Thoracic aorta (tissue), 2 donors: ENCODE measurements around the gene TTC7B. TPM values are rescaled to one million over a fixed set of nuclear protein-coding genes. Genes with fewer than 3 reads are reported as not detected.

Source experiments
- ATAC-seq: fragments of 150-250 bp; one replicate; pipeline ENCODE4 v1.8.0; 2017; ENCODE audit warnings: low read depth; ENCODE audit not compliant: insufficient number of reproducible peaks, low FRiP score
- DNase-seq: peaks from one replicate; pipeline ENCODE4 v3.0.0-alpha.2; 2020; ENCODE audit warnings: low spot score
- H3K27ac ChIP-seq, 2 donors: fragments of 200-600 bp; sonication (generic); 1 replicate in 1 of 2; 2 replicates in 1 of 2; pipeline ENCODE4 v1.5.1; 2016; ENCODE audit warnings: mild to moderate bottlenecking in 2 of 2, moderate library complexity in 2 of 2
- H3K27me3 ChIP-seq: fragments of 200-600 bp; sonication (generic); replicated peaks from 2 replicates; pipeline ENCODE4 v1.6.0; 2016; ENCODE audit warnings: mild to moderate bottlenecking; ENCODE audit not compliant: insufficient read depth
- H3K36me3 ChIP-seq: fragments of 200-600 bp; sonication (generic); one replicate; pipeline ENCODE4 v1.5.1; 2016
- H3K4me1 ChIP-seq, 2 donors: fragments of 200-600 bp; sonication (generic); 1 replicate in 1 of 2; 2 replicates in 1 of 2; pipeline versions ENCODE4 v1.5.1 to v1.6.0; 2016; ENCODE audit warnings: low read depth in 2 of 2, mild to moderate bottlenecking in 1 of 2; ENCODE audit not compliant: control insufficient read depth in 1 of 2
- H3K4me3 ChIP-seq: fragments of 200-600 bp; sonication (generic); 2 replicates; pipeline ENCODE4 v1.5.1; 2016; ENCODE audit warnings: mild to moderate bottlenecking
- H3K9me3 ChIP-seq: fragments of 200-600 bp; sonication (generic); 2 replicates; pipeline ENCODE4 v1.5.1; 2016
- total RNA-seq, 2 donors: library from RNA; depleted of rRNA; stranded (reverse); fragments of >200 nt; gene quantifications; one replicate each; pipeline versions ENCODE4 v1.1.0 to v1.2.3, GENCODE V29; 2016
- TF ChIP-seq, protein P1 (sequence below): fragments of 200-600 bp; sonication (generic); IDR thresholded peaks from one replicate; pipeline ENCODE4 v1.5.1; 2019; ENCODE audit warnings: antibody characterized with exemption

TTC7B gene
- total RNA-seq, 2 donors from 2014 or later: 38.9 to 56.3 TPM

DNA sequence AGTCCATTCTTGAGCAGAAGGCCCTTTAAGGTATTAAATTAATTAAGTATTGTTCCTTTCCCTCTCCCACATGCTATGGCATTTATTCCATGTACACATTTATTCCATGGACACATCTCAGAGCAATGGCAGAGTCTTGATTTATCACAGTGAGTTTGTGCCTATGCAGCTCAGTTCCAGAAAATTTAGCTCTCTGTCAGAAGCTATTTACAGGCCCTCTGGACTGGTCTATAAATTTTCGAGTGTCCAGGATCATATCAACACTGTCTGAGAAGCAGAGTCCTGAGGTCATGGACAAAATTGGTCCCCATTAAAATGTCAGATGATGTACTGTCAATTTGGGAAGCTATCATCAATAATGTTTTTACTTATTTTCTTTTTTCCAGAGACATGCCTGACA lies 65.5 kb downstream of the TTC7B start:
- ATAC-seq (no peak), DNase-seq (no peak)
- TF ChIP-seq, protein P1, sequence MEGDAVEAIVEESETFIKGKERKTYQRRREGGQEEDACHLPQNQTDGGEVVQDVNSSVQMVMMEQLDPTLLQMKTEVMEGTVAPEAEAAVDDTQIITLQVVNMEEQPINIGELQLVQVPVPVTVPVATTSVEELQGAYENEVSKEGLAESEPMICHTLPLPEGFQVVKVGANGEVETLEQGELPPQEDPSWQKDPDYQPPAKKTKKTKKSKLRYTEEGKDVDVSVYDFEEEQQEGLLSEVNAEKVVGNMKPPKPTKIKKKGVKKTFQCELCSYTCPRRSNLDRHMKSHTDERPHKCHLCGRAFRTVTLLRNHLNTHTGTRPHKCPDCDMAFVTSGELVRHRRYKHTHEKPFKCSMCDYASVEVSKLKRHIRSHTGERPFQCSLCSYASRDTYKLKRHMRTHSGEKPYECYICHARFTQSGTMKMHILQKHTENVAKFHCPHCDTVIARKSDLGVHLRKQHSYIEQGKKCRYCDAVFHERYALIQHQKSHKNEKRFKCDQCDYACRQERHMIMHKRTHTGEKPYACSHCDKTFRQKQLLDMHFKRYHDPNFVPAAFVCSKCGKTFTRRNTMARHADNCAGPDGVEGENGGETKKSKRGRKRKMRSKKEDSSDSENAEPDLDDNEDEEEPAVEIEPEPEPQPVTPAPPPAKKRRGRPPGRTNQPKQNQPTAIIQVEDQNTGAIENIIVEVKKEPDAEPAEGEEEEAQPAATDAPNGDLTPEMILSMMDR: no peak
- Histone ChIP-seq H3K36me3 (no peaks in the 10 kb centered on the region), H3K9me3 (peaks cover 4% of the 10 kb centered on the region), H3K4me3 (no peak overlapping the region), H3K27ac (no peak overlapping the region), H3K27me3 (no peaks in the 10 kb centered on the region), H3K4me1 (no peaks in the 10 kb centered on the region)

DNA sequence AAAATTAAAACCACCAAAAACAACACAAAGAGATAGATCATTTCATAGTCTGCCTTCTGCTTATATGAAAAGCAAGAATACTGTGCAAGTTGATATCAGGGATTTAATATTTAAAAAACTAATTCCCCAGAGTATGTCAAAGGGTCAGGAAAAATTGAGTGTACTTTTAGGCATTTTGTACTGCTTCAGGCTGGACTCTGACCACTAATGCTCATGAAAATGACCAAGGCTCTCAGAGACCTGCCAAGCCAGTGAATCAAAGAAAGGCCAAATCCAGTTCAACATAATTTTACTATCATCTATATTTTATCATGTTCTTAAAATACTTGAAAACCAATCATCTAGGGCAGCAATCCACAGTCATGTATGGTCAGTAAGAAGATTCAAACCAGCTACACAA lies 66.0 kb downstream of the TTC7B start:
- Histone ChIP-seq H3K9me3 (peaks cover 4% of the 10 kb centered on the region), H3K27me3 (no peaks in the 10 kb centered on the region), H3K4me1 (no peaks in the 10 kb centered on the region), H3K4me3 (no peak overlapping the region), H3K36me3 (no peaks in the 10 kb centered on the region), H3K27ac (no peak overlapping the region)
- ATAC-seq (no peak), DNase-seq (no peak)
- TF ChIP-seq, protein P1: no peak

DNA sequence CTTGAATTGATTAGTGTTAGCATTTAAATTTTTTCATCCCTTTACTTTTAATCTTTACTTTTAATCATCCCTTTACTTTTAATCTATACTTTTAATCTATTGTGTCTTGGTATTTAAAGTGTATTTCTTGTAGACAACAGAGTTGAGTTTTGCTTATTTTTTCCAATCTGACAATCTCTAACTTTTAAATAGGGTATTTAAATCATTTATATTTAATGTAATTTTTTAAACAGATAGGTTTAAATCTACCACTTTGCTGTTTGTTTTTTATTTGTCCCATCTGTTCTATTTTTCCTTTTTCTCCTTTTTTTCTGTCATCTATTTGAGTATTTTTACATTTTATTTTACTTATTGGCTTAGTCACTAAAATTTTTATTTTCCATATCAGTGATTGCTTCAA lies 68.3 kb downstream of the TTC7B start:
- H3K36me3 ChIP-seq: no peaks in the 10 kb centered on the region
- H3K4me3 ChIP-seq: no peak overlapping the region
- peaks cover 9 to 16% of the 10 kb centered on the region in 2 donors for H3K4me1 ChIP-seq
- no peaks in the 10 kb centered on the region for H3K27me3 ChIP-seq
- TF ChIP-seq, protein P1: no peak
- no peak overlapping the region for H3K27ac ChIP-seq
- DNase-seq (no peak), ATAC-seq (no peak)
- peaks cover 4% of the 10 kb centered on the region for H3K9me3 ChIP-seq

DNA sequence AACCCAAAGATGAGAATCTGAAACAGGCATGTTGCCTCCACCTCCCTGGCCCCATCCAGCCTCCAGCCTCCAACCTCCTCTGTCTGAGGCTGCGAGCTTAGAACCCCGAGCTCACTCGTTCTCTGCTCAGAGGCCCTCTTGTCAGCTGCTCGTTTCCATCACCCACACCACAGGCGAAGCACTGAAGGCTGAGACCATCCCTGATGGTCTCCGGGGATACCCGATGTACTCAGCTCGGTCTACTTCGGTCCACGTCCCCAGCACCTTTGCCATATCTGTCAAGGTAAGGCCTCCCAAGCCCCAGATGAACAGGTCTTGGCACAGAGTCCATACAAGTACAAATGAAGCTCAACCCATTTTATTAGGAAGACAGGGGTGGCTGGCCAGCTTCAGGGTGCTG lies 72.4 kb downstream of the TTC7B start:
- ATAC-seq (no peak), DNase-seq (no peak)
- peak overlapping the region; percentile 71 to 82 for H3K27ac ChIP-seq
- no peak overlapping the region for H3K4me3 ChIP-seq
- TF ChIP-seq, protein P1: no peak
- H3K36me3 ChIP-seq: no peaks in the 10 kb centered on the region
- peaks cover 4% of the 10 kb centered on the region for H3K9me3 ChIP-seq
- H3K4me1 ChIP-seq: peaks cover 12 to 45% of the 10 kb centered on the region in 2 donors
- H3K27me3 ChIP-seq: no peaks in the 10 kb centered on the region

DNA sequence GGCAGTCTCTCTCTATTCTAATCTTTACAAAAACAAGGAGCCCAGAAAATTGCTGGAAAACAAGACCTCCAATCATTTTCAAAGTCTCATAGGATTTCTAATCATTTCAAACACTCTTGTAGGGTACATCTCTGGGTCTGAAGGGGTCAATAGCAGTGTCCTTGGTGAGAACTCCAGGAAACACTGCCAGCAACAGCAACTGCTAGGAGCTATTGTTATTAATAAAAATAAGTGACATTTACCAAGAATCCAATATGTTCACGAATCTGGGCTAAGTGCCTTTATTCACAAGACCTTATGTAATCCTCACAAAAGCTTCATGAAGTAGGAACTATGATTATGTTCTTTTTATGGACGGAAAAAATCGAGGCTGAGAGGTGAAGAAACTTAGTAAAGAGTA lies 72.8 kb downstream of the TTC7B start:
- Histone ChIP-seq H3K27me3 (no peaks in the 10 kb centered on the region), H3K36me3 (no peaks in the 10 kb centered on the region), H3K9me3 (peaks cover 4% of the 10 kb centered on the region), H3K27ac (peak overlapping the region; percentile 71 to 82), H3K4me1 (peaks cover 12 to 45% of the 10 kb centered on the region in 2 donors), H3K4me3 (peak overlapping the region; percentile 13)
- DNase-seq (no peak), ATAC-seq (no peak)
- TF ChIP-seq, protein P1: no peak
